MM.1S (cell line): ENCODE data around the gene KAT7.

ENCODE experiments used
- DNase-seq: peaks from one replicate; pipeline ENCODE4 v3.0.0-alpha.2; 2015
- H2AFZ ChIP-seq: fragments of 300-600 bp; sonication (generic); 2 replicates; pipeline ENCODE4 v1.6.0; 2016; ENCODE audit warnings: antibody characterized with exemption, low read length
- H3F3A ChIP-seq: fragments of 300-600 bp; sonication (generic); 2 replicates; pipeline ENCODE4 v1.6.1; 2016; ENCODE audit warnings: mild to moderate bottlenecking, antibody characterized with exemption, low read length, moderate library complexity, mixed read lengths; ENCODE audit not compliant: insufficient read depth
- H3K27ac ChIP-seq: fragments of 300-600 bp; sonication (generic); 2 replicates; pipeline ENCODE4 v1.5.1; 2016; ENCODE audit warnings: mild to moderate bottlenecking, low read length
- H3K27me3 ChIP-seq: fragments of 300-600 bp; sonication (generic); replicated peaks from 2 replicates; pipeline ENCODE4 v1.6.0; 2016; ENCODE audit warnings: low read length; ENCODE audit not compliant: insufficient read depth
- H3K36me3 ChIP-seq: fragments of 300-600 bp; sonication (generic); replicated peaks from 2 replicates; pipeline ENCODE4 v1.6.1; 2016; ENCODE audit warnings: mild to moderate bottlenecking, low read length, mixed read lengths; ENCODE audit not compliant: insufficient read depth
- H3K4me1 ChIP-seq: fragments of 300-600 bp; sonication (generic); 2 replicates; pipeline ENCODE4 v1.6.1; 2016; ENCODE audit warnings: low read length, mixed read lengths
- H3K4me2 ChIP-seq: fragments of 300-600 bp; sonication (generic); 2 replicates; pipeline ENCODE4 v1.6.0; 2016; ENCODE audit warnings: low read depth, low read length
- H3K4me3 ChIP-seq: fragments of 300-600 bp; sonication (generic); 2 replicates; pipeline ENCODE4 v1.5.1; 2016; ENCODE audit warnings: low read length, mixed read lengths
- H3K79me2 ChIP-seq: fragments of 300-600 bp; sonication (generic); 2 replicates; pipeline ENCODE4 v1.6.1; 2016; ENCODE audit warnings: mixed run types, low read length, mixed read lengths
- H3K9ac ChIP-seq: fragments of 300-600 bp; sonication (generic); 2 replicates; pipeline ENCODE4 v1.6.1; 2016; ENCODE audit warnings: low read length, mixed read lengths
- H3K9me2 ChIP-seq: fragments of 300-600 bp; sonication (generic); replicated peaks from 2 replicates; pipeline ENCODE4 v1.6.1; 2016; ENCODE audit warnings: mild to moderate bottlenecking, low read length, mixed read lengths; ENCODE audit not compliant: insufficient read depth
- H3K9me3 ChIP-seq: fragments of 300-600 bp; sonication (generic); replicated peaks from 2 replicates; pipeline ENCODE4 v1.6.1; 2016; ENCODE audit warnings: mild to moderate bottlenecking, low read length, mixed read lengths; ENCODE audit not compliant: insufficient read depth
- H4K20me1 ChIP-seq: fragments of 300-600 bp; sonication (generic); 2 replicates; pipeline ENCODE4 v1.6.1; 2016; ENCODE audit warnings: mild to moderate bottlenecking, low read length, moderate library complexity, mixed read lengths; ENCODE audit not compliant: insufficient read depth
- EZH2 ChIP-seq: fragments of 300-600 bp; sonication (generic); optimal IDR thresholded peaks from 2 replicates; pipeline ENCODE3; 2017; ENCODE audit warnings: low read depth, mild to moderate bottlenecking, antibody characterized with exemption, low read length, mixed read lengths
- EZH2phosphoT487 ChIP-seq: fragments of 300-600 bp; sonication (generic); IDR thresholded peaks from 2 replicates; pipeline ENCODE4 v1.6.1; 2018; ENCODE audit warnings: antibody characterized with exemption, low read length
- TF ChIP-seq, protein P1 (sequence below): fragments of 300-600 bp; sonication (generic); IDR thresholded peaks from 2 replicates; pipeline ENCODE4 v1.5.1; 2016; ENCODE audit warnings: antibody characterized with exemption, low read length, mixed read lengths

Gene KAT7

DNA sequence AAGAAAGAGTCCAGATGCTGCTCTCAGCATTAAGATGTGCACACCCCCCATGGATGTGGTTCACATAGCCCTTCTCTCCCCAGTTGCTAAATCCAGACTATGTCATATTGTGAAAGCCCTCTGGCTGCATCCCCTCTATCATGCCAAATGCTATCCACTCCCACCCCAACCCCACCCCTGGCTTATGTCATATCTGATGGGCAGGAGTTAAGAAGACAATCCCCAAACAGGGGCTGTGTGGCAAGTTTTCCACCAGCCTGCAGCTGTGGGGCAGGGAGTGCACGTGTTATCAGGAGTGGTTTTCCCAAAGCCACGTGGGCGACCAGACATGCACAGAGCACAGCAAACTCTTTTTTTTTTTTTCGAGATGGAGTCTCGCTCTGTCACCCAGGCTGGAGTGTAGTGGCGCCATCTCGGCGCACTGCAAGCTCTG lies 34.5 kb upstream of the KAT7 start:
- Histone ChIP-seq H4K20me1 (no peaks in the 10 kb centered on the region), H3K79me2 (peaks cover 89% of the 10 kb centered on the region)

DNA sequence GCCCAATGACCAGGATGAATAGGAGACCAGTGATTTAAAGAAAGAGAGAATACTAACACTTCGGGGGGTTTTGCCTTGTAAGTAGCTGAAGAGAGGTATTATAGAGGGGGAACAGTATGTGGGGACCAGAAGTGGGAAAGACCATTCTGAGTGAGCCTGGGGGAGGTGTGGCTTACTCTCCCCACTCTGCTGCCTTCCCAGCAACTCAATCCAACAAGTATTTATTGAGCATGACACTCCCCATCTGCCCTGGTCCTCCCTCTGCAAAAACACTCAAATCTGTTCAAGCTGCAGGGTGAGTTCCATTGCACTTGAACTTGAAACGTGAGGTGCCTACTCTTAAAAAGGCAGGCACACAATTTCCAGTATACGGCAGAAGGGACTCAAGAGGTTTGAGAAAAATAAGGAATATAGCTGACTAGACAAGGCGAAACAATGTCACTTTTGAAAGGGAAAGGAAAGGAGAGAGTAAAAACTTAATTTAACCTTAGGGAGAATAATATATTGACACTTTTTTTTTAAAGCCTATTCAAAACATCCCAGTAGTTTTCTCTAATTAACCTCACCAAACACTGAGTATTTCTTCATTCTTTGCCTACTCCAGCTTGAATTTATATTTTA lies 32.7 kb upstream of the KAT7 start:
- Histone ChIP-seq H3K9ac (no peak overlapping the region), H3K36me3 (no peaks in the 10 kb centered on the region), H3K9me2 (no peaks in the 10 kb centered on the region), H3K9me3 (no peaks in the 10 kb centered on the region), H3K27me3 (no peaks in the 10 kb centered on the region), H3K4me1 (peaks cover 35% of the 10 kb centered on the region), H2AFZ (no peak overlapping the region), H3K27ac (no peak overlapping the region), H4K20me1 (no peaks in the 10 kb centered on the region), H3K4me2 (no peak overlapping the region), H3K79me2 (peaks cover 94% of the 10 kb centered on the region), H3K4me3 (no peak overlapping the region), H3F3A (peaks cover 5% of the 10 kb centered on the region)
- TF ChIP-seq EZH2phosphoT487 (no peak), EZH2 (no peak)
- TF ChIP-seq, protein P1, sequence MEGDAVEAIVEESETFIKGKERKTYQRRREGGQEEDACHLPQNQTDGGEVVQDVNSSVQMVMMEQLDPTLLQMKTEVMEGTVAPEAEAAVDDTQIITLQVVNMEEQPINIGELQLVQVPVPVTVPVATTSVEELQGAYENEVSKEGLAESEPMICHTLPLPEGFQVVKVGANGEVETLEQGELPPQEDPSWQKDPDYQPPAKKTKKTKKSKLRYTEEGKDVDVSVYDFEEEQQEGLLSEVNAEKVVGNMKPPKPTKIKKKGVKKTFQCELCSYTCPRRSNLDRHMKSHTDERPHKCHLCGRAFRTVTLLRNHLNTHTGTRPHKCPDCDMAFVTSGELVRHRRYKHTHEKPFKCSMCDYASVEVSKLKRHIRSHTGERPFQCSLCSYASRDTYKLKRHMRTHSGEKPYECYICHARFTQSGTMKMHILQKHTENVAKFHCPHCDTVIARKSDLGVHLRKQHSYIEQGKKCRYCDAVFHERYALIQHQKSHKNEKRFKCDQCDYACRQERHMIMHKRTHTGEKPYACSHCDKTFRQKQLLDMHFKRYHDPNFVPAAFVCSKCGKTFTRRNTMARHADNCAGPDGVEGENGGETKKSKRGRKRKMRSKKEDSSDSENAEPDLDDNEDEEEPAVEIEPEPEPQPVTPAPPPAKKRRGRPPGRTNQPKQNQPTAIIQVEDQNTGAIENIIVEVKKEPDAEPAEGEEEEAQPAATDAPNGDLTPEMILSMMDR: no peak
- no peak for DNase-seq

More for the DNA sequence above, 34.5 kb upstream of the KAT7 start:
- H3F3A ChIP-seq: peaks cover 14% of the 10 kb centered on the region
- no peak overlapping the region for H3K27ac ChIP-seq
- H3K36me3 ChIP-seq: no peaks in the 10 kb centered on the region
- no peak overlapping the region for H3K9ac ChIP-seq
- no peak overlapping the region for H3K4me2 ChIP-seq
- no peak for TF ChIP-seq EZH2
- no peak for TF ChIP-seq EZH2phosphoT487
- TF ChIP-seq, protein P1: no peak
- no peak overlapping the region for H2AFZ ChIP-seq
- H3K4me3 ChIP-seq: no peak overlapping the region
- no peaks in the 10 kb centered on the region for H3K9me2 ChIP-seq
- H3K9me3 ChIP-seq: no peaks in the 10 kb centered on the region
- no peaks in the 10 kb centered on the region for H3K27me3 ChIP-seq
- H3K4me1 ChIP-seq: peaks cover 31% of the 10 kb centered on the region
- no peak for DNase-seq

DNA sequence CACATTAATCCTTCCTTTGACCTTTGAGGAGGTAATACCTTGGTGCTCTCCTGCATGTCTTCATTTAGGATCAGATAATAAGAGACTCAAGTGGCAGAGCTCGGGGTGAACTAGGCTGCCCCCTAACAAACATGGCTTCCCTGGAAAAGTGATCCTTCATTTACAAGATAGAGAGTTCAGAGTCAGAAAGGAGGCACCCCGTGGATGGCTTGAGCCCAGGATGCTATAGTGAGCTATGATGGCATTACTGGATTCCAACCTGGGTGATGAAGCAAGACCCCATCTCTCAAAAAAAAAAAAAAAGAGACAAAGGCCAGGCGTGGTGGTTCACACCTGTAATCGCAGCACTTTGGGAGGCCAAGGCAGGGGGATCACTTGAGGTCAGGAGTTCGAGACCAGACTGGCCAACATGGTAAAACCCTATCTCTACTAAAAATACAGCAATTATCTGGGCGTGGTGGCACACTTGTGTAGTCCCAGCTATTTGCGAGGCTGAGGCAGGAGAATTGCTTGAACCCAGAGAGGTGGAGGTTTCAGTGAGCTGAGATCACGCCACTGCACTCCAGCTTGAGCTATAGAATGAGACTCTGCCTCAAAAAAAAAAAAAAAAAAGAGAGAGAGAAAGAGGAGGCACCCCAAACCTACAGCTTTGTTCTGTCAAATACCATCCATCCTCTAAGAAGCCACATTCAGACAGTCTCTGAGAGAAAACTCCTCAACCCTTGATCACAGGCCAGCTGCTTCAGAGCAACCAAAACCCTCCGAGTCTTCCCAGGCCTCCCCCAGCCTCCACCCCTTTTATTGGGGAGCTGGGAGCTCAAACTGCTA lies 31.9 kb upstream of the KAT7 start:
- peaks cover 13% of the 10 kb centered on the region for H3F3A ChIP-seq
- H3K36me3 ChIP-seq: no peaks in the 10 kb centered on the region
- no peak overlapping the region for H3K4me2 ChIP-seq
- H4K20me1 ChIP-seq: no peaks in the 10 kb centered on the region
- H2AFZ ChIP-seq: no peak overlapping the region
- H3K27me3 ChIP-seq: no peaks in the 10 kb centered on the region
- H3K9me2 ChIP-seq: no peaks in the 10 kb centered on the region
- no peak overlapping the region for H3K9ac ChIP-seq
- H3K4me1 ChIP-seq: peaks cover 41% of the 10 kb centered on the region
- H3K79me2 ChIP-seq: peaks cover 91% of the 10 kb centered on the region
- no peaks in the 10 kb centered on the region for H3K9me3 ChIP-seq
- TF ChIP-seq EZH2phosphoT487: no peak
- no peak for TF ChIP-seq EZH2
- TF ChIP-seq, protein P1: no peak
- H3K4me3 ChIP-seq: no peak overlapping the region
- H3K27ac ChIP-seq: no peak overlapping the region
- DNase-seq: no peak
